ENCODE data around the gene RASGRP3. TPM values are rescaled to one million over a fixed set of nuclear protein-coding genes. Genes with fewer than 3 reads are reported as not detected.

Gene RASGRP3
- total and polyA plus RNA-seq, 4 donors: 13.2 to 29.3 (median 19.5) TPM

- Histone ChIP-seq H3K9me3 (ENCODE audit: control insufficient read depth, insufficient read depth, low read length) (no peaks in the 10 kb centered on the region), H3K4me1 (ENCODE audit: control insufficient read depth, insufficient read depth, low read length) (peaks cover 12% of the 10 kb centered on the region), H3K36me3 (ENCODE audit: control insufficient read depth, insufficient read depth, low read length) (no peaks in the 10 kb centered on the region), H3K27me3 (ENCODE audit: control insufficient read depth, insufficient read depth, low read length) (peaks cover 2% of the 10 kb centered on the region), H3K27ac (ENCODE audit: low read depth, low read length) (peak overlapping the region; percentile 93), H3K4me3 (ENCODE audit: low read depth, low read length) (peak overlapping the region; percentile 69)
- WGBS (ENCODE audit: insufficient coverage): 46% methylated on average over 12 of the region's 20 CpGs
- peak in 5 of 6 donors; percentile 13 to 67 (median 22) for DNase-seq (ENCODE audit: low read depth in 4 of 6, low spot score in 6 of 6)
Observed at GRCh38 chr2:33477473-33478468, 1.3 kb downstream of the RASGRP3 start.

DNA sequence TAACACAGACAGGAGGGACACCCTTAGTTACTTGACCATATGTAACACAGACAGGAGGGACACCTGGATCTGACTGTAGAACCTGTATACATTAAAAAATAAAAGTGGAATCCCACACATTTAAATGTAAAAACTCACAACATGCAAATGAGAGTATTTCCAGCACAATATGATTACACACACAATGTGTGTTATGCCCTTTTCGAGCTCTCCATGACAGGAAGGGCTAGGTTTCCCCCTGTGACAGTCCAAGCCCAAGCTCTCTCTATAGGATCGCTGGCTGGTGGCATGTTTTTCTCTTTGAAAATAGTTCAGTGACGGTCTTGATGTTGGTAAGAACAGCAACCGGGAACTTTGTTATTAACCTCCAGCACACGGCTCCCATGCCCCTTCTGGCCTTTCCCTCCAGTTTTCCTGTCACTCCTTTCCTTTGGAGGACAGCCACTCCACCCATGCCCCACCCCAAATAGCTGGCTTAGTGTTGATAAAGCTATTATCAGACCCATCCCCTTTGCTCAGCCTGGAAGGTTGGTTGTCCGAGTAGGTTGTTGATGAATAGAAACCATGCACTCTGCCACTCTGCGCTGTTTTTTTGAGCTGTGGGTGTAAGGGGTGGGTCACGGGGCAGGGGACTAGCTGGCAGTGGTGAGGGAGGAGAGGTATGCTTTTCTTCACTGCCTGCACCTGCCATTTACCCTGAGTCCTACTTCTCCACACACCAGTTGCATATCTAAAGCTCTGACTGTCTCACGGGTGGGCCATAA, 2.7 kb downstream of the RASGRP3 start:
- Histone ChIP-seq H3K27me3 (ENCODE audit: control insufficient read depth, insufficient read depth, low read length) (peaks cover 2% of the 10 kb centered on the region), H3K36me3 (ENCODE audit: control insufficient read depth, insufficient read depth, low read length) (no peaks in the 10 kb centered on the region), H3K4me1 (ENCODE audit: control insufficient read depth, insufficient read depth, low read length) (peaks cover 12% of the 10 kb centered on the region), H3K4me3 (ENCODE audit: low read depth, low read length) (no peak overlapping the region), H3K9me3 (ENCODE audit: control insufficient read depth, insufficient read depth, low read length) (no peaks in the 10 kb centered on the region), H3K27ac (ENCODE audit: low read depth, low read length) (no peak overlapping the region)
- 84% methylated on average over 4 of the region's 9 CpGs for WGBS (ENCODE audit: insufficient coverage)
- no peak for DNase-seq (ENCODE audit: low read depth in 4 of 6, low spot score in 6 of 6)

DNA sequence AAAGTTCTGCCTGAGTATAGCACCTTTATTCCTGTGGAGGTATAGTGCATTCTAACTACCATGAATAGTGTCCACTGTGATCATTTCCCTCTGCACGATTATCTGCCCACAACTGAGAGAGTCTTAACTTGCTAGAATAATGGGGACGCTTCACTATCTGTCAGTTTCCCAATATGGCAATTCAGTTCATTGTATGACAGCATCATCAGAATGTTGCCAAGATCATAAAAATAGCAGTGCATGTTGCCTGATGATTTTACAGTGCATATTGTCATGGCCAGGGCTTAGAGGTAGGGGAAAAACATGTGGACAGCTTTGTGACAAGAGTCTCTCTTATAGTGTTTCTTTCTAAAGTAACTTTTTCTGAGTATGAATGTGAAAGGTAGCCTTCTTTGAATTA, 6.1 kb downstream of the RASGRP3 start:
- Histone ChIP-seq H3K4me1 (ENCODE audit: control insufficient read depth, insufficient read depth, low read length) (peaks cover 5% of the 10 kb centered on the region), H3K36me3 (ENCODE audit: control insufficient read depth, insufficient read depth, low read length) (no peaks in the 10 kb centered on the region), H3K9me3 (ENCODE audit: control insufficient read depth, insufficient read depth, low read length) (peaks cover 3% of the 10 kb centered on the region), H3K4me3 (ENCODE audit: low read depth, low read length) (no peak overlapping the region), H3K27ac (ENCODE audit: low read depth, low read length) (no peak overlapping the region), H3K27me3 (ENCODE audit: control insufficient read depth, insufficient read depth, low read length) (peaks cover 1% of the 10 kb centered on the region)
- 83% methylated on average over 1 of the region's 2 CpGs for WGBS (ENCODE audit: insufficient coverage)
- no peak for DNase-seq (ENCODE audit: low read depth in 4 of 6, low spot score in 6 of 6)

DNA sequence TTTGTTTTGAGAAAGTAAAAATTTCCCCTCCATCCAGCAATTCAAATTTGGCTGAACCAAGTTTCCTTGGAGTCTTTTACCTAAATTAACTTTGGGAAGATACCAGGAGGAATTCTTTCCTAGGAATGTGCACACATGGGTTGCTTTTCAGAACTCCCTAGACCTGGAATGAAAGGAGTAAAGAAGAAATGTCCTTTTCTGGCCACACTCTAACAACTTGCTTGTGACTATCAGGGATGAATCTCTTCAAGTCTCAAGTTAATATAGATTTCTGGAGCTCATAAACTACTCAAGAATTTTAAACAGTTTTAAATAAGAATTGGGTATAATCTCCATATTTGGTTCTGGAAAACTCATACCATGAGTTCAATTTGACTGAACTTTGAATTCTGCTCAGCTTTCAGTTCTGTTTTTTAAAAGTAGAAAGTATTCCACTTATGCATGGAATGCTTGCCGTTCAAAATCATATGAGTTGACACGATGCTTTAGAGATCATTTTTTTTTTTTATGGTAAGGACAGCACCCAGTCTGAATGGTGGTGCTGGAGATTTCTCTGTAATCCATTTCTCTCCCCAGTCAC, 7.7 kb downstream of the RASGRP3 start:
- no peak overlapping the region for H3K27ac ChIP-seq (ENCODE audit: low read depth, low read length)
- no CpG with 5 or more reads among the region's 2 CpGs for WGBS (ENCODE audit: insufficient coverage)
- H3K9me3 ChIP-seq (ENCODE audit: control insufficient read depth, insufficient read depth, low read length): peaks cover 3% of the 10 kb centered on the region

DNA sequence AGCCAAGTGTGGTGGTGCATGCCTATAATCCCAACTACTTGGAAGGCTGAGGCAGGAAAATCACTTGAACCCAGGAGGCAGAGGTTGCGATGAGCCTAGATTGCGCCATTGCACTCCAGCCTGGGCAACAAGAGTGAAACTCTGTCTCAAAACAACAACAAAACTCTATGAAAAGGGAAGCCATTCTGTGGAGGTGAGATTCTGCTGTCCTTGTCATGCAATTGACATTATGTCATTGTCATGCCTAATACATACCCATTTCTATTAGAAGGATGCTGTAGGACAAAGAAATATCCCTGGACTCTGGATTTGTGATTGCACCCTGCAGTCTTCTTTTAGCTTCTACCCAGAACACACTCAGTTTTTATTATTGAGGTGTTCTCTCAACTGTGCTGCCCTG, 8.6 kb downstream of the RASGRP3 start:
- no peak for DNase-seq (ENCODE audit: low read depth in 4 of 6, low spot score in 6 of 6)
- Histone ChIP-seq H3K27me3 (ENCODE audit: control insufficient read depth, insufficient read depth, low read length) (no peaks in the 10 kb centered on the region), H3K27ac (ENCODE audit: low read depth, low read length) (no peak overlapping the region), H3K9me3 (ENCODE audit: control insufficient read depth, insufficient read depth, low read length) (peaks cover 3% of the 10 kb centered on the region), H3K4me3 (ENCODE audit: low read depth, low read length) (no peak overlapping the region), H3K36me3 (ENCODE audit: control insufficient read depth, insufficient read depth, low read length) (no peaks in the 10 kb centered on the region), H3K4me1 (ENCODE audit: control insufficient read depth, insufficient read depth, low read length) (no peaks in the 10 kb centered on the region)
- no CpG with 5 or more reads among the region's 2 CpGs for WGBS (ENCODE audit: insufficient coverage)

More for the DNA sequence above, 7.7 kb downstream of the RASGRP3 start:
- no peaks in the 10 kb centered on the region for H3K36me3 ChIP-seq (ENCODE audit: control insufficient read depth, insufficient read depth, low read length)
- no peak overlapping the region for H3K4me3 ChIP-seq (ENCODE audit: low read depth, low read length)
- no peaks in the 10 kb centered on the region for H3K4me1 ChIP-seq (ENCODE audit: control insufficient read depth, insufficient read depth, low read length)
- H3K27me3 ChIP-seq (ENCODE audit: control insufficient read depth, insufficient read depth, low read length): no peaks in the 10 kb centered on the region
- DNase-seq (ENCODE audit: low read depth in 4 of 6, low spot score in 6 of 6): no peak

DNA sequence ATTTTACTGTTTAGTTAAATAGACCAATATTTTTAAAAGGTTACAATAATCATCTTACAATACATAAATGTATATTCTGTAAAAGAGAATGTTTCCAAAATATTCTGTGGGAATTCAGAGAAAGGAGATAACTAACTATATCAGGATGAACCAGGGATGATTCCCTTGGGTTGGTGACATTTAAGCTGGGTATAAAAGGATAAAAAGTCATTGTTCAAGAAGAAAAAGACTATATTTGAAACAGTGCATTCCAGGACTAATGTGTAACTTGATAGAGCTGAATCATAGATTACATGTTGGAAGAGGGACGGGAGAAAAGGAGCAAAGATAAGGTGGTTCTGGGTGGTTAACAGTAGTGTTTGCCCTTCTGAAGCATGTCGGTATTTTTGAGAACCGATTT, 10.1 kb downstream of the RASGRP3 start:
- Histone ChIP-seq H3K4me1 (ENCODE audit: control insufficient read depth, insufficient read depth, low read length) (no peaks in the 10 kb centered on the region), H3K4me3 (ENCODE audit: low read depth, low read length) (no peak overlapping the region), H3K27me3 (ENCODE audit: control insufficient read depth, insufficient read depth, low read length) (no peaks in the 10 kb centered on the region), H3K9me3 (ENCODE audit: control insufficient read depth, insufficient read depth, low read length) (peaks cover 3% of the 10 kb centered on the region), H3K36me3 (ENCODE audit: control insufficient read depth, insufficient read depth, low read length) (no peaks in the 10 kb centered on the region), H3K27ac (ENCODE audit: low read depth, low read length) (no peak overlapping the region)
- WGBS (ENCODE audit: insufficient coverage): 100% methylated on average over 1 of the region's 3 CpGs
- no peak for DNase-seq (ENCODE audit: low read depth in 4 of 6, low spot score in 6 of 6)

DNA sequence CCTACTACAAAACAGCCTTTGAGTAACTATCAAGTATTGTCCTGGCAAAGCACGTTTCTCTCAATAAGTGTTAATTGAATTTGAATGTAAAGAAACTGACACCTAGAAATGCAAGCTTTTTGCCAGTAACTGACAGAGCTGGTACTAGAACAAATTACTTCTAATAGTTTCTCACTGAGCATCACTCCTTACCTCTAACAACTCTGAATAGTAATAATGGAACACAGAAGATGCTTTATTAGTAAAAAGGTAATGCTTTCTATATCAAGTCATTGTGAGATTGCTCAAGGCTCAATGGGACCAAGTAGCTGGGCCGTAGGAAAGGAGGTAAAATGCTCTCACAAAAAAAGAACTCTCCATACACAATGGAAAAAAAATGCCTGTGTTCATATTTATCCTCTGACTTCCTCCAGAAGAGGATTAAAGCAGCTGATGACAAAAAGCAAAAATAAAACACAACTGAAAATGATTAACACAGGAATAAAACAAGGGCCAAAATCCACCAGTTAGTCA, 11.8 kb downstream of the RASGRP3 start:
- no CpG with 5 or more reads among the region's 2 CpGs for WGBS (ENCODE audit: insufficient coverage)
- no peak overlapping the region for H3K27ac ChIP-seq (ENCODE audit: low read depth, low read length)
- no peak for DNase-seq (ENCODE audit: low read depth in 4 of 6, low spot score in 6 of 6)
- H3K4me3 ChIP-seq (ENCODE audit: low read depth, low read length): no peak overlapping the region
- peaks cover 3% of the 10 kb centered on the region for H3K9me3 ChIP-seq (ENCODE audit: control insufficient read depth, insufficient read depth, low read length)
- no peaks in the 10 kb centered on the region for H3K36me3 ChIP-seq (ENCODE audit: control insufficient read depth, insufficient read depth, low read length)
- no peaks in the 10 kb centered on the region for H3K4me1 ChIP-seq (ENCODE audit: control insufficient read depth, insufficient read depth, low read length)
- H3K27me3 ChIP-seq (ENCODE audit: control insufficient read depth, insufficient read depth, low read length): no peaks in the 10 kb centered on the region

GRCh38 chr2:33488715-33489540, 12.5 kb downstream of the RASGRP3 start:
- Histone ChIP-seq H3K27ac (ENCODE audit: low read depth, low read length) (no peak overlapping the region), H3K27me3 (ENCODE audit: control insufficient read depth, insufficient read depth, low read length) (no peaks in the 10 kb centered on the region), H3K36me3 (ENCODE audit: control insufficient read depth, insufficient read depth, low read length) (no peaks in the 10 kb centered on the region), H3K4me3 (ENCODE audit: low read depth, low read length) (no peak overlapping the region), H3K4me1 (ENCODE audit: control insufficient read depth, insufficient read depth, low read length) (no peaks in the 10 kb centered on the region), H3K9me3 (ENCODE audit: control insufficient read depth, insufficient read depth, low read length) (peaks cover 3% of the 10 kb centered on the region)
- 94% methylated on average over 5 of the region's 8 CpGs for WGBS (ENCODE audit: insufficient coverage)
- no peak for DNase-seq (ENCODE audit: low read depth in 4 of 6, low spot score in 6 of 6)

All from spinal cord (tissue), 10 donors.